IPS-15b (cell line): ENCODE data around the gene RAD1.

Source experiments
- H3K27me3 ChIP-seq: one replicate; pipeline ENCODE4 v1.6.1; 2013; ENCODE audit warnings: low read length; ENCODE audit not compliant: control insufficient read depth, insufficient read depth
- H3K36me3 ChIP-seq: one replicate; pipeline ENCODE4 v1.6.1; 2013; ENCODE audit warnings: low read length; ENCODE audit not compliant: control insufficient read depth, insufficient read depth
- H3K4me1 ChIP-seq: one replicate; pipeline ENCODE4 v1.6.1; 2013; ENCODE audit warnings: mild to moderate bottlenecking, low read length; ENCODE audit not compliant: control insufficient read depth, insufficient read depth
- H3K4me3 ChIP-seq: one replicate; pipeline ENCODE4 v1.5.1; 2013; ENCODE audit warnings: low read depth, low read length
- H3K9ac ChIP-seq: one replicate; pipeline ENCODE4 v1.6.1; 2013; ENCODE audit warnings: low read depth, mild to moderate bottlenecking, low read length
- H3K9me3 ChIP-seq: one replicate; pipeline ENCODE4 v1.6.1; 2013; ENCODE audit warnings: mild to moderate bottlenecking, low read length; ENCODE audit not compliant: control insufficient read depth, insufficient read depth

Gene RAD1

GRCh38 chr5:34886392-34887119, 28.7 kb downstream of the RAD1 start:
- Histone ChIP-seq H3K9ac (no peak overlapping the region), H3K27me3 (no peaks in the 10 kb centered on the region), H3K4me1 (no peaks in the 10 kb centered on the region), H3K4me3 (no peak overlapping the region), H3K9me3 (no peaks in the 10 kb centered on the region), H3K36me3 (no peaks in the 10 kb centered on the region)

GRCh38 chr5:34881246-34881645, 34.1 kb downstream of the RAD1 start:
- Histone ChIP-seq H3K36me3 (no peaks in the 10 kb centered on the region), H3K27me3 (no peaks in the 10 kb centered on the region), H3K4me1 (no peaks in the 10 kb centered on the region), H3K9ac (no peak overlapping the region), H3K9me3 (no peaks in the 10 kb centered on the region), H3K4me3 (no peak overlapping the region)

GRCh38 chr5:34876275-34876674, 39.0 kb downstream of the RAD1 start:
- Histone ChIP-seq H3K4me1 (no peaks in the 10 kb centered on the region), H3K27me3 (no peaks in the 10 kb centered on the region), H3K4me3 (no peak overlapping the region)

GRCh38 chr5:34870382-34870781, 44.9 kb downstream of the RAD1 start:
- Histone ChIP-seq H3K9me3 (no peaks in the 10 kb centered on the region), H3K4me1 (peaks cover 4% of the 10 kb centered on the region), H3K27me3 (no peaks in the 10 kb centered on the region), H3K36me3 (no peaks in the 10 kb centered on the region), H3K4me3 (no peak overlapping the region), H3K9ac (no peak overlapping the region)

More at GRCh38 chr5:34876275-34876674, 39.0 kb downstream of the RAD1 start:
- Histone ChIP-seq H3K9me3 (no peaks in the 10 kb centered on the region), H3K36me3 (no peaks in the 10 kb centered on the region), H3K9ac (no peak overlapping the region)

- H3K4me1 ChIP-seq = peaks cover 7% of the 10 kb centered on the region
- no peak overlapping the region for H3K4me3 ChIP-seq
- no peak overlapping the region for H3K9ac ChIP-seq
- H3K36me3 ChIP-seq = no peaks in the 10 kb centered on the region
- H3K27me3 ChIP-seq = no peaks in the 10 kb centered on the region
- no peaks in the 10 kb centered on the region for H3K9me3 ChIP-seq
Observed at GRCh38 chr5:34869256-34869655, 46.0 kb downstream of the RAD1 start.

- Histone ChIP-seq H3K4me3 (no peak overlapping the region), H3K9ac (no peak overlapping the region), H3K36me3 (no peaks in the 10 kb centered on the region), H3K4me1 (peaks cover 12% of the 10 kb centered on the region), H3K9me3 (no peaks in the 10 kb centered on the region), H3K27me3 (no peaks in the 10 kb centered on the region)
Observed at GRCh38 chr5:34868791-34869190, 46.5 kb downstream of the RAD1 start.

GRCh38 chr5:34867660-34868059, 47.6 kb downstream of the RAD1 start:
- no peak overlapping the region for H3K9ac ChIP-seq

GRCh38 chr5:34866989-34867471, 48.3 kb downstream of the RAD1 start:
- H3K9ac ChIP-seq = no peak overlapping the region
- H3K4me1 ChIP-seq = peaks cover 15% of the 10 kb centered on the region
- H3K9me3 ChIP-seq = no peaks in the 10 kb centered on the region
- H3K4me3 ChIP-seq = no peak overlapping the region
- H3K36me3 ChIP-seq = no peaks in the 10 kb centered on the region
- no peaks in the 10 kb centered on the region for H3K27me3 ChIP-seq

More at GRCh38 chr5:34867660-34868059, 47.6 kb downstream of the RAD1 start:
- Histone ChIP-seq H3K27me3 (no peaks in the 10 kb centered on the region), H3K36me3 (no peaks in the 10 kb centered on the region), H3K4me3 (no peak overlapping the region), H3K9me3 (no peaks in the 10 kb centered on the region), H3K4me1 (peaks cover 15% of the 10 kb centered on the region)

- Histone ChIP-seq H3K36me3 (no peaks in the 10 kb centered on the region), H3K4me3 (no peak overlapping the region)
Observed at GRCh38 chr5:34865091-34865490, 50.2 kb downstream of the RAD1 start.

GRCh38 chr5:34863946-34864345, 51.4 kb downstream of the RAD1 start:
- no peak overlapping the region for H3K4me3 ChIP-seq
- H3K9me3 ChIP-seq = no peaks in the 10 kb centered on the region
- H3K27me3 ChIP-seq = no peaks in the 10 kb centered on the region
- H3K36me3 ChIP-seq = no peaks in the 10 kb centered on the region
- no peak overlapping the region for H3K9ac ChIP-seq
- peaks cover 15% of the 10 kb centered on the region for H3K4me1 ChIP-seq

More at GRCh38 chr5:34865091-34865490, 50.2 kb downstream of the RAD1 start:
- Histone ChIP-seq H3K27me3 (no peaks in the 10 kb centered on the region), H3K9ac (no peak overlapping the region), H3K9me3 (no peaks in the 10 kb centered on the region), H3K4me1 (peaks cover 15% of the 10 kb centered on the region)

GRCh38 chr5:34859253-34859652, 56.1 kb downstream of the RAD1 start:
- Histone ChIP-seq H3K4me1 (peaks cover 8% of the 10 kb centered on the region), H3K4me3 (no peak overlapping the region), H3K9ac (no peak overlapping the region), H3K36me3 (no peaks in the 10 kb centered on the region), H3K9me3 (no peaks in the 10 kb centered on the region), H3K27me3 (no peaks in the 10 kb centered on the region)

GRCh38 chr5:34858790-34859189, 56.5 kb downstream of the RAD1 start:
- Histone ChIP-seq H3K27me3 (no peaks in the 10 kb centered on the region), H3K36me3 (no peaks in the 10 kb centered on the region), H3K9ac (no peak overlapping the region), H3K4me1 (peaks cover 3% of the 10 kb centered on the region), H3K4me3 (no peak overlapping the region), H3K9me3 (no peaks in the 10 kb centered on the region)
